PC-3 (cell line): Measurements from ENCODE around the gene EFNA5. TPM values are rescaled to one million over a fixed set of nuclear protein-coding genes. Genes with fewer than 3 reads are reported as not detected.

ENCODE experiments used
- ATAC-seq: fragments of 200-7000 bp; cut with Tn5 transposase; 2 replicates; pipeline ENCODE4 v1.9.1; 2020; ENCODE audit warnings: mild to moderate bottlenecking, moderate library complexity
- BruUV-seq: library from RNA; stranded (reverse); fragments of 400-500 nt; replicated peaks from 2 replicates; lab custom pipeline; 2021; lab: Mats Ljungman, UMichigan
- CTCF ChIA-PET: fragments of 300-600 bp; sonication (Branson Sonifier 250); formaldehyde crosslinking; loops from one replicate; lab custom pipeline; 2022; ENCODE audit warnings: antibody characterized with exemption; lab: Charles Lee
- POLR2A ChIA-PET: fragments of 300-600 bp; sonication (Branson Sonifier 250); formaldehyde crosslinking; loops from one replicate; lab custom pipeline; 2022; ENCODE audit warnings: antibody characterized with exemption; ENCODE audit not compliant: unreplicated experiment; lab: Charles Lee
- DNase-seq: peaks from one replicate; pipeline ENCODE4 v3.0.0-alpha.2; 2015
- H2AFZ ChIP-seq: fragments of 300-600 bp; sonication (generic); 2 replicates; pipeline ENCODE4 v1.6.0; 2016; ENCODE audit warnings: antibody characterized with exemption, low read length
- H3F3A ChIP-seq: fragments of 300-600 bp; sonication (generic); one replicate; pipeline ENCODE4 v1.6.0; 2017; ENCODE audit warnings: antibody characterized with exemption, low read length, control low read depth, mild to moderate bottlenecking; ENCODE audit not compliant: unreplicated experiment
- H3K27ac ChIP-seq: fragments of 300-600 bp; sonication (generic); 2 replicates; pipeline ENCODE4 v1.5.1; 2016; ENCODE audit warnings: mild to moderate bottlenecking, low read length
- H3K27me3 ChIP-seq: fragments of 300-600 bp; sonication (generic); 2 replicates; pipeline ENCODE4 v1.6.1; 2016; ENCODE audit warnings: low read length, mixed read lengths
- H3K36me3 ChIP-seq: fragments of 300-600 bp; sonication (generic); 2 replicates; pipeline ENCODE4 v1.6.1; 2016; ENCODE audit warnings: low read depth, mixed run types, low read length, mixed read lengths
- H3K4me1 ChIP-seq: fragments of 300-600 bp; sonication (generic); 2 replicates; pipeline ENCODE4 v1.5.1; 2016; ENCODE audit warnings: low read length; ENCODE audit not compliant: insufficient read depth
- H3K4me2 ChIP-seq: fragments of 300-600 bp; sonication (generic); 2 replicates; pipeline ENCODE4 v1.6.0; 2016; ENCODE audit warnings: low read length
- H3K4me3 ChIP-seq: fragments of 300-600 bp; sonication (generic); 2 replicates; pipeline ENCODE4 v1.5.1; 2016; ENCODE audit warnings: mild to moderate bottlenecking, low read length, mixed read lengths
- H3K79me2 ChIP-seq: fragments of 300-600 bp; sonication (generic); 2 replicates; pipeline ENCODE4 v1.6.1; 2017; ENCODE audit warnings: low read length, mixed read lengths
- H3K9ac ChIP-seq: fragments of 300-600 bp; sonication (generic); 2 replicates; pipeline ENCODE4 v1.6.0; 2016; ENCODE audit warnings: mild to moderate bottlenecking, low read length
- H3K9me2 ChIP-seq: fragments of 300-600 bp; sonication (generic); replicated peaks from 2 replicates; pipeline ENCODE4 v1.6.1; 2016; ENCODE audit warnings: mixed run types, low read length, mixed read lengths
- H3K9me3 ChIP-seq: fragments of 300-600 bp; sonication (generic); 2 replicates; pipeline ENCODE4 v1.6.1; 2016; ENCODE audit warnings: low read length, mixed read lengths
- H4K20me1 ChIP-seq: fragments of 300-600 bp; sonication (generic); 2 replicates; pipeline ENCODE4 v1.6.1; 2016; ENCODE audit warnings: low read length, mixed read lengths
- CTCF ChIP-seq: fragments of 300-600 bp; sonication (generic); conservative IDR thresholded peaks from 2 replicates; pipeline ENCODE4 v1.5.1; 2017; ENCODE audit warnings: antibody characterized with exemption, low read depth, mild to moderate bottlenecking, low read length
- EZH2 ChIP-seq: fragments of 300-600 bp; sonication (generic); IDR thresholded peaks from one replicate; pipeline ENCODE4 v1.6.1; 2017; ENCODE audit warnings: antibody characterized with exemption, mild to moderate bottlenecking, low read length; ENCODE audit not compliant: unreplicated experiment
- EZH2phosphoT487 ChIP-seq: fragments of 300-600 bp; sonication (generic); IDR thresholded peaks from 2 replicates; pipeline ENCODE4 v1.6.1; 2018; ENCODE audit warnings: mild to moderate bottlenecking, antibody characterized with exemption, low read length, borderline replicate concordance
- intact Hi-C: fragments of 100-400 bp; cut with micrococcal nuclease; formaldehyde crosslinking; loops from 2 replicates; pipeline ENCODE4 v1.9.0; 2023
- total RNA-seq: library from RNA; depleted of rRNA; stranded (reverse); fragments of >200 nt; gene quantifications from 2 replicates; pipeline ENCODE4 v1.2.3, GENCODE V29; 2014

The EFNA5 gene
- total RNA-seq, 1 experiment from 2014 or later: 5.4 TPM

- intact Hi-C loops: loop anchor here (2.0 kb wide), 2 partner anchors 21 to 75 kb away; no protein-coding TSS in a partner anchor
- Histone ChIP-seq H3K36me3 (no peaks in the 10 kb centered on the region), H3K9me2 (no peaks in the 10 kb centered on the region), H3K9ac (no peak overlapping the region), H3K9me3 (no peaks in the 10 kb centered on the region), H3K79me2 (peaks cover 36% of the 10 kb centered on the region), H3F3A (peaks cover 3% of the 10 kb centered on the region), H3K4me3 (no peak overlapping the region), H2AFZ (no peak overlapping the region), H3K27me3 (no peaks in the 10 kb centered on the region), H3K4me1 (peaks cover 18% of the 10 kb centered on the region), H3K27ac (no peak overlapping the region), H4K20me1 (no peaks in the 10 kb centered on the region), H3K4me2 (0 out of 2 replicates have a peak overlapping the region, but pooled peaks have one; percentile 78)
- POLR2A ChIA-PET: no interaction called here
- no peak for TF ChIP-seq CTCF
- no peak for TF ChIP-seq EZH2phosphoT487
- TF ChIP-seq EZH2: no peak
- BruUV-seq: no TSS peak
- ATAC-seq: no peak
- no peak for DNase-seq
- CTCF ChIA-PET: no interaction called here
Observed at GRCh38 chr5:107543868-107544267, 126.9 kb downstream of the EFNA5 start.

- H3K4me2 ChIP-seq: peak overlapping the region; percentile 78
- H3K4me1 ChIP-seq: peaks cover 18% of the 10 kb centered on the region
- H3K27me3 ChIP-seq: no peaks in the 10 kb centered on the region
- H4K20me1 ChIP-seq: no peaks in the 10 kb centered on the region
- no peaks in the 10 kb centered on the region for H3K36me3 ChIP-seq
- peaks cover 36% of the 10 kb centered on the region for H3K79me2 ChIP-seq
- peak overlapping the region; percentile 75 for H3K27ac ChIP-seq
- ChIA-PET CTCF (no interaction called here), POLR2A (no interaction called here)
- H3F3A ChIP-seq: peaks cover 3% of the 10 kb centered on the region
- H3K9me3 ChIP-seq: no peaks in the 10 kb centered on the region
- ATAC-seq (peak; percentile 89), DNase-seq (peak; percentile 68)
- peak overlapping the region; percentile 47 for H3K4me3 ChIP-seq
- intact Hi-C loops: loop anchor here (1.0 to 2.0 kb wide), 3 partner anchors 20 to 154 kb away; no protein-coding TSS in a partner anchor
- BruUV-seq: no TSS peak
- H2AFZ ChIP-seq: no peak overlapping the region
- TF ChIP-seq CTCF (no peak), EZH2phosphoT487 (no peak), EZH2 (no peak)
- H3K9ac ChIP-seq: peak overlapping the region; percentile 15
- H3K9me2 ChIP-seq: no peaks in the 10 kb centered on the region
Observed at GRCh38 chr5:107542831-107543231, 127.9 kb downstream of the EFNA5 start.

DNA sequence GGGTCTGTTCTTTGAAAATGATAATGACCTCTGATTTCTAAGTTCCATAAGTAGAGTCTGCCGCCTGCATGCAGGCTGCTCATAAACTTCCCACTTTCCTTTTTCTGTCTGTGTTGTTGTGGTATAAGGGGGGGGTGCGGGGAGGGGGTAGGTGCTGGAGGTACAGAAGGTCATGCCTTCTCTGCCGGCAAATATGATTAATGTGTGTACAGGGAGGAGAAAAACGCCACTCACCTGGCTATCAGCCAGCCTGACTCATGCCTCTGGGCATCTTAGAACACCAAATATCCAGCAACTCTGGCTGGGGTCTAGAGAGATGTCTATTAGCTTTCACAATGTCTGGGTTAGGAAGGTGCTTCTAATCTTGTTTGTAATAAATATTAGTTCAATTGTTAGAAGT lies 128.3 kb downstream of the EFNA5 start:
- Histone ChIP-seq H3K36me3 (no peaks in the 10 kb centered on the region), H3K4me2 (peak overlapping the region; percentile 78), H3K79me2 (peaks cover 36% of the 10 kb centered on the region), H3K27ac (peak overlapping the region; percentile 75), H2AFZ (no peak overlapping the region), H3K9ac (peak overlapping the region; percentile 29; the same call in 1 of the 2 replicates), H3K27me3 (no peaks in the 10 kb centered on the region), H3F3A (peaks cover 3% of the 10 kb centered on the region), H3K9me2 (no peaks in the 10 kb centered on the region), H3K4me3 (peak overlapping the region; percentile 47), H3K4me1 (peaks cover 18% of the 10 kb centered on the region), H3K9me3 (no peaks in the 10 kb centered on the region), H4K20me1 (no peaks in the 10 kb centered on the region)
- TF ChIP-seq EZH2phosphoT487: no peak
- no peak for TF ChIP-seq EZH2
- no peak for TF ChIP-seq CTCF
- no TSS peak for BruUV-seq
- DNase-seq (peak; percentile 96), ATAC-seq (peak; percentile 93)
- intact Hi-C loops: loop anchor here (1.0 to 2.0 kb wide), 3 partner anchors 20 to 153 kb away; no protein-coding TSS in a partner anchor
- ChIA-PET POLR2A (no interaction called here), CTCF (no interaction called here)
